Measurements from ENCODE around the gene C9orf40.

Gene C9orf40, protein sequence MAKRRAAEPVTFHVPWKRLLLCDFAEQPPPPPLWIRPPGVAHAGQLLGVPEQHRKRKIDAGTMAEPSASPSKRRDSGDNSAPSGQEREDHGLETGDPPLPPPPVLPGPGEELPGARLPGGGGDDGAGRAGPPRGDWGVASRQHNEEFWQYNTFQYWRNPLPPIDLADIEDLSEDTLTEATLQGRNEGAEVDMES

DNA sequence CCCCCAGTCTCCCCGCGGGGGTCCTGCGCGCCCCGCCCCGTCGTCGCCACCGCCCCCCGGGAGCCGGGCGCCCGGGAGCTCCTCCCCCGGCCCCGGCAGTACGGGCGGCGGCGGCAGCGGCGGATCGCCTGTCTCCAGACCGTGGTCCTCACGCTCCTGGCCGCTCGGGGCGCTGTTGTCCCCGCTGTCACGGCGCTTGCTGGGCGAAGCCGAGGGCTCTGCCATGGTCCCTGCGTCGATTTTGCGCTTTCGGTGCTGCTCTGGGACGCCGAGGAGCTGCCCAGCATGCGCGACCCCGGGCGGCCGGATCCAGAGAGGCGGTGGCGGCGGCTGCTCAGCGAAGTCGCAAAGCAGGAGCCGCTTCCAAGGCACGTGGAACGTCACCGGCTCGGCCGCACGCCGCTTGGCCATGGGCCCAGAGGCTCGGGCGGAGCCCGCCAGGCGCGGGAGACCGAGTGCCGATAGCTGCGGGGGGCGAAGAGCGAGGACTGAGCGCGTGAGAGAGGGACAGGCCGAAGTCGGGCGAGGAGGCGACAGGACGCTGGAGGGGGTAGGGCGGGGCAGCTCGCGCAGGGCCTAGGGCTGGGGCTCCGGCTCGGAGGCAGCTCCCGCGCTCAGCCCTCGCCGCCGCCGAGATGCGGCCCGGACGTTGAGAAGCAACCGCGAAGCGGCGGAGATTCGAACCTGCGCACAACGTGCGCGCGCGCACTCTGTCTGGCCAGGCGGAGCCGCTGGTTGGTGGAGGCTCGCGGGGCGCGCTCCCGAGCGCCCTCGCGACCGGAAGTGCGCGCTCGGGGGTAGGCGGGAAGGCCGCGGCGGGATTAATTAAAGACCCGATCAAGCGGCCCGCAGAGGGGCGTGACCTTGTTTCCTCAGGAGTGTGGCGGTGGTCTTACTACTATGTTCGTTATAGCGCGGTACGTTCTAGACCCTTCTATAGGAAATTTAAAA lies at the start of gene C9orf40:
TSS of gene C9orf40 (minus strand) at position 712 of the 951 bp plus-strand sequence. CDS start at position 411, 301 bp downstream.
- DNase-seq, result peak; percentile 88

DNA sequence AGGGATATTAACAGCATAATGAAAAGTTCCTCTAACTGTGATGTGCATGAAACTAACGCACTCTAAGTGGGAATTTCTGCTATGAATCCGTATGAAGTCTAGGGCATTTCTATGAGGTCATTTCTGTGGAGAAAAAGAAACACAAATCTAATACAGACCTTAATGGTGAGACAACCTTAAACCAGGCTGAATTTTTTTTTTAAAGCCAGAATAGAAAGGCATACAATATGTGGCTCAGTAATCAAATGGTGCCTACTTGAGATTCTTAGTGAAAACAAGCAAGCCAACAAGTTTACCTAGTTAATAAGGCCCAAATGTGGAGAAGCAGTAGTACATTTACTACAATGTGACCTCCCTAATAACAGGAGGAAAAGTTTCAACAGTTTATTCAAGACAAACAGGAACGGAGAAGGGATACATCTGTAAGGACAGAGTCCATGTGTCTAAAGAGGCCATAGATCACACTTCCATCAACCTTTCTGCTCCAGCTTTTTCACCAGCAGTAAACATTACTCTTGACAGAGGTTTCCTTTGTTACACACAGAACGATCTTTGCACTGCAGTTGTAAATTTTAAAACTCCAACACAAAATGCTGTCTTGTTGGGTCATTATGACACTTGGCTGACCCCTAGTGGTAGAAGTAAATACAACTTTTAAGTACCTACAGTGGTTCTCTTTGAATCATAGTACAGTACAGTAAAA lies 49.2 kb upstream of the C9orf40 start:
- DNase-seq, result peak; percentile 83

DNA sequence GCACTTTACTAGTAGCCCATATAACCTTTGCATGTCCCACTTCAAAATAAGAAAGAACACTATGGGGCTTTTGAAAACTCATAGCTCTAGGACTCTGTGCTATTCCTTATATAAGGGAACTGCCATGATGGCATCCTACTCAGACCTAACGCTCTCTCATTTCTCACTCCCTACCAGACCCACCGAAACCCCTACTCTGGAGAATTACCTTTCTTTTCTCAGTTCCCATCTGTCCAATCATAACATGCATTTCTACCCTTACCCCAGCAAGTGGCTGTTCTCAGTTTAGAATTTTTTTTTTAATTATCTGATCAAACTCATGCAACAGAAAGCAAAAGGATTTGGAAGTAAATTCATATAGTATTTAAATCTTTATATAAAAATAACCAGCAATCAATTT lies 48.1 kb upstream of the C9orf40 start:
- DNase-seq, result no peak

DNA sequence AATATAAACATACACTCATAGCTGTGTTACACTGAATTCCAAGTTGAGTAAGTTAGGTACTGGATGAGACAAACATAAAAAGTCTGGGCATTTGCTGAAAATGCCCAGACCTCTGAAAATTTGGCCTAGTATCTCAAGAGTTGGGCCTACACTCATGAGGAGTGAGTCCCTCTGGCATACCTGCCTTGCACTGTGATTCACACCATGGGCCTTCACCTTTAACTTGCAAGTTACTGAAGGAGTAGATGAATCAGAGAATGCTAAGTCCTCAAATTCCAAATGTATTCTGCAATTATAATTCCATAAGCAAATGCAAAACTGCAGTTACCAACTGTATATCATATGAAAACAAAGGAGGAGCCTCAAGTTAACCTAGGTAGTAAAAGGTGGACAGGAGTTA lies 32.3 kb upstream of the C9orf40 start:
- DNase-seq, result no peak

DNA sequence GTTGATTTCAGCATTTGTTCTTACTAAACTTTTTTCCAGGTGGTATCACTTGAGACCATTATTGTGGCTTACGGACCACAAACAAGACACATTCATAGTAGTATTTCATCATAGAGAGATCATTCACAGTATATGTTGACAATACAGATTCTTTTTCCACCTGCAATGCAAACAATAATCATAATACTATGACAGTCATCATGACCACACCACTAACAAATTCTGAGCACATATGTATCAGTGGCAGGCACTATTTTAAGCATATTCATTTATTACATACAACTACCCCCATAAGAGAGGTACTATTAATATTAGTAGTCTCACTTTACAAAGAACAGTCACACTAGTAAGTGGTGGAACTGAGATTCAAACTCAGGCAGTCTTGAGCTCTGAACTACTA lies 31.0 kb upstream of the C9orf40 start:
- no peak for DNase-seq

DNA sequence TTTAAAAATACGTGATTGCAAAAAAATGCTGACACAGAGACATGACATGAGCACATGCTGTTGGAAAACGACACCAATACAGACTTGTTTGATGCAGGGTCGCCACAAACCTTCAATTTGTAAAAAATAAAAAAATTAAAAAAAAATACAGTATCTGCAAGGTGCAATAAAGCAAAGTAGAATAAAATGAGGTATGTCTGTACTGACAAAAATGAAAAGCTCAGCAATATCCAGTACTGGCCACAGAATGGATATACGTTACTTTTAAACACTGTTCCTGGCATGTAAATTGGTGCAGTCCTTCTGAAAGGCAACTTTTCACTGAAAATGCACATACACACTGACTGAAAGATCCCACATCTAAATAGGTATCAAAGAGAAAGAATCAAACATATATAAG lies 27.1 kb upstream of the C9orf40 start:
- no peak for DNase-seq

DNA sequence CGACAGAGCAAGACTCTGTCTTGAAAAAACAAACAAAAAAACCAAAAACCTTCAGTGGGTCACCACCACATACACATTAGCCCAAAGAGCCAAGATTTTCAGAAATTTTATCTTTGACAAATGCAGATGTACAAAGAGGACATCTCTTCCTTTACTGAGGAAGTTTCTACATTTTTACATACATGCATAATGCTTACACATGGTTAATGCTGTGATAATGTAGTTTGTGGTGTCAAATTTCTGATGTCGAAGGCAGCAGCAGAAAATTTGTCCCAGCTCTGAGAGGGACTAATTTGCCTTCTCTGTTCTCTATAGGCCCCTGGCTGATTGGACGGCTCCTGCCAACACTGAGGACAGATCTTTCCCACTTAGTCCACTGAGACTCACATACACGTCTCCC lies 24.6 kb upstream of the C9orf40 start:
- no peak for DNase-seq

DNA sequence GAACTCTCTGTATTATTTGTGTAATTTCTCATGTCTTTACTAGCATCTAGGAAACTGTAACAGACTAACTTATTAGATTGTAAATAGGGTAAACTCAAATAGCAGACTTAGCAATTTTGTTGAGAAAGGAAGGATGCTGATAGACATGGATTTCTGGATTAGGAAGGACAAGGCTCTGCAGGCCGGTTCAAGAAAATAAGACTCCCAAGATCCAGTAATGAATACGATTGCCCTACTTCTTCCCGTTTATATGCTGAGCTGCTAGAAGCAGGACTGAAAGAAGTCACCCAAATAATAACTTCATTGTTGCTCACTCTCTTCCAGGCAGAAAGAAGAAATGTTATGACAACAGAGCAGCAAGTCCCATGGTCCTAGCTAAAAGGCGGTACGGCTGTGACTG lies 22.8 kb upstream of the C9orf40 start:
- DNase-seq, result no peak

DNA sequence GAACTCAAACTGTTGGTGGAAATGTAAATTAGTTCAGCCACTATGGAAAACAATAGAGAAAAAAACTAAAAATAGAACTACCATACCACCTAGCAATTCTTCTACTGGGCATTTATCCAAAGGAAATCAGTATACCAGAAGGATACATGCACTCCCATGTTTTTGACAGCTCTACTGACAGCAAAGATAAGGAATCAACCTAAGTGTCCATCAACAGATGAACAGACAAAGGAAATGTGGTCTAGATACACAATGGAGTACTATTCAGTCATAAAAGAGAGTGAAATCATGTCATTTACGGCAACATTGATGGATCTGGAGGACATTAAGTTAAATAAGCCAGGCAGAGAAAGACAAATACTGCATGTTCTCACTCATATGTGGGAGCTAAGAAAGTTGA lies 21.8 kb upstream of the C9orf40 start:
- no peak for DNase-seq

DNA sequence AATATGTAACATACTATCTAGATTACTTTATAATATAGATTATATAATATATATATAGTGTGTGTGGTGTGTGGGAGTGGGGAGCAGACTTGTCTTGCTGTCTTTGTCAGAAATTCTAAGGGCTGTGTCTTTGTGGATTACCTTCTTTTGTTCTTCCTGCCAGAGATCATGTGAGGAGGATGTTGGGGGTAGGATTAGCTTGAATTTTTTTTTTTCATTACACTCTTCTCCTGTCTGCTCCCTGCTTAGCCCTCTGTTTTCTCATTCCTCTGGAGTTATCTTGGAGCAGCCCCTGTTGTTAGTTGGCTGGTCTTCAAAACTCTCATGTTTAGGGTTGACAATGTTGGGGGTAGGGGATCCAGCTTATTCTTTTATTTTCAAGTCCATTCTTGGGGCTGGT lies 21.0 kb upstream of the C9orf40 start:
- DNase-seq, result no peak

DNA sequence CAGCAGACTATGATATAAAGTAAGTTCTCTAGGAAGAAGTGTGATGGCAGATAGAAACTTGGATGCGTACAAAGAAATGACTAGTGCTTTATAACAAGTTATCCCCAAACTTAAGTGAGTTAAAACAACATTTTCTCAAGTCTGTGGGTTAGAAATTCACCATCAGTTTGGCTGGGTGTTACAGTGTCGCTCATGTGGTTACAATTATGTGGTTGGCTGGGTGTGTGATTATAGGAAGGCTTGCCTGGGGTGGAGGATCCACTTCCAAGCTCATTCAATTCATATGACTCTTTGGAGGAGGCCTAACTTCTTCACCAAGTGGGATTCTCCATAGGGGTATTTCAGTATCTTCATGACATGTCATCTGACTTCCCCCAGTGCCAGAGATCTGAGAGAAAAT lies 10.3 kb upstream of the C9orf40 start:
- DNase-seq, result no peak

DNA sequence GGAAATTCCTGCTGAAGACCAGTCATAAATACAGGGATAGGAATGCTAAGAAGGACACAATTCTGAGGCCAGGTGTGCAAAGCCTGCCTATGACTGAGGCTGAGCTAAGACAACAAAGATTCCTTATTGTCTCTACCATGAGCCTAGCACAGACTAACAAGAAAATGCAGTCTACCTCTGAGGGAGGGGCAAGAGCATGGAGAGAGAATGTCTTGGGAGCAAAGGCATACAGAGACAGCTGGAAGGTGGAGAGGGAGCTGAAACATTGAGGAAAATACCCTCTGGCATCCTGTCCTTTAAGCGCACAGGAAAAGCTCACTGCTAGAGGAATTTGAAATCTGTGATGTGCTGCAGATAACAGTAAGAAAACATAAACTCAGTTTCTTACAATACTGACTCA lies 8.8 kb upstream of the C9orf40 start:
- DNase-seq, result no peak

DNA sequence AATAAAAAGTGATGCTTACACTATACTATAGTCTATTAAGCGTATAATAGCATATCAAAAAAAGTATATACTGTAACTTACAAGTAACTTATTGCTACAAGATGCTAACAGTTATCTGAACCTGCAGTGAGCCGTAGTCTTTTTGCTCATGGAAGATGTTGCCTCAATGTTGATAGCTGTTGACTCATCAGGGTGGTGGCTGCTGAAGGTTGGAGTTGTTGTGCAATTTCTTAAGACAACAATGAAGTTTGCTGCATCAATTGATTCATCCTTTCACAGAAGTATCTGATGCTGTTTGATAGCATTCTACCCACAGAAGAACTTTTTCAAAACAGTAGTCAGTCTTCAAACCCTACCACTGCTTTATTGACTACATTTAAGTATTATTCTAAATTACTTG lies 7.8 kb upstream of the C9orf40 start:
- no peak for DNase-seq

DNA sequence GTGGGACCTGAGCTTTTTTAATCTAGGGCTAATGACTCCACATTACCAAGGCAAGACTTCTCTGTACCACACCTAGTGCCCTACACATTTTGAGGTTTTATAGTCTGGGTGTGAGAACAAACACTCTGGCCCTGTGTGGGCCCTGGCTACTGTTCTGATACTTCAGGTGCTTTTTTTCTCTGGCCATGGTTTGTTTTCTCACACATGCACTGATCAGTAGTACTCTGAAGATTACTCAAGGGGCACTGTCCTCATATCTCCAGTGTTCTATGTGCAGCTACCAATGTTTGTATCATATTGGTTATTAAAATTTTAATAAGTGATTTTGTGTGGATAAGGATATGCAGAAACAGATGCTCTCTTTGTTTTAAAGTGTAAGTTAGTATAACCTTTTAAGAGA lies 5.9 kb upstream of the C9orf40 start:
- DNase-seq, result no peak

DNA sequence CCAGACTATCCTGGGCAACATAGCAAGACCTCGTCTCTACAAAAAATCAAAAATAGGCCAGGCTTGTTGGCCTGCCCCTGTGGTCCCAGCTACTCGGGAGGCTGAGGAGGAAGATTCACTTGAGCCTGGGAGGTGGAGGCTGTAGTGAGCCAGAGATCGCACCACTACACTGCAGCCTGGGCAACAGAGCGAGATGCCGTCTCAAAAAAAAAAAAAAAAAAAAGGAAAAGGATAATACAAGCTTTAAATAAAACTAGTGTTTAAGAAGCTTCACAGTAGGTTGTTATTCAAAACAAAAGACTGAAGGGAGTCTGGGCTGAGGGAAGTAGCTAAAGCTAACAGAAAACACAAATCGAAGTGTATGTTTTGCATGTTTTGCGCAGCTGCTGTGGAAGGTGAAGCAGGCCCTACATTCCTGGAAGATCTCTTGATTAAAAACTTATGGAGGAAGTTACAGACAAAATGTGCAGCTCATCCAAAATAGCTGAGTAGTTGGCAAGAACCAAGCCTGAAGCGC lies 581 bp upstream of the C9orf40 start:
- DNase-seq, result peak; percentile 12

DNA sequence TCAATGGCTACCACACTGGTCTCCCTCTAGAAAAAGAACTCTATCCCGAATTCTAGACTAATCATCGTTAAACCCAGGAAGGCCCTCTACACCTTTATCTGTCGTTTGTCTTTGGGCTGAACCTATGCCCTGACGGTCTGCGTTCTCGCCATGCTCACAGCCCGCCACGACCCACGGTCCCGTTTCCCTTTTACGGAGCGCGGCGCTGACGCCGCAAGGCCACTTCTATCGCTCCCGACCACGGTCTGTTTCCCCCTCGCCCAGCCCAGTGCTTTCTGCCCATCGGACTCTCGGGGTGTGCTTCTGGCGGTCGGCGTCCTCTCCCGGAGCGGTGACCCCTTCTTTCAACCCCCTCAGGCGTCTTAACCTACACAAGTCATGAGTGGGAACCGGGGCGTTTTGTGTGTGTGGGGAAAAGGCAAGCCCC lies 974 bp downstream of the C9orf40 start:
- peak; percentile 33 for DNase-seq

DNA sequence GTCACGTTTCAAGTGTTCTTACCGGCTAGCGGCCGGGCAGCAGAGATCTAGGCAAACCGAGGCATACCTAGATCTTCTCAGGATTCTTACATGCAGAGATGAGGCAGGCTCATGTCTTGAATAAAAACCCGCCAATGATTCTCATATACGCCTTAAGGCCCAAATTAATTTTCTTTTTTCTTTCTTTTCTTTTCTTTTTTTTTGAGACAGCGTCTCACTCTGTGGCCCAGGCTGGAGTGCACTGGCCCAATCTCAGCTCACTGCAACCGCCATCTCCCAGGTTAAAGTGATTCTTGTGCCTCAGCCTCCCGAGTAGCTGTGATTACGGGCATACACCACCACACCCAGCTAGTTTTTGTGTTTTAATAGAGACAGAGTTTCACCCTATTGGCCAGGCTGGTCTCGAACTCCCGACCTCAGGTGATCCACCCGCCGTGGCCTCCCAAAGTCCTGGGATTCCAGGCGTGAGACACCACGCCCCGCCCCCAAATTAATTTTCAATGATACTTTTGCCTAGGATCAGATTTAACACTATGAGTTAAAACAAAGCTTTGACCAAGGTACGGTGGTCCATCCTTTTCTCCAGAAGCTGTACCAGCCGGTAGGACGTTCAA lies 1.5 kb downstream of the C9orf40 start:
- DNase-seq, result no peak

DNA sequence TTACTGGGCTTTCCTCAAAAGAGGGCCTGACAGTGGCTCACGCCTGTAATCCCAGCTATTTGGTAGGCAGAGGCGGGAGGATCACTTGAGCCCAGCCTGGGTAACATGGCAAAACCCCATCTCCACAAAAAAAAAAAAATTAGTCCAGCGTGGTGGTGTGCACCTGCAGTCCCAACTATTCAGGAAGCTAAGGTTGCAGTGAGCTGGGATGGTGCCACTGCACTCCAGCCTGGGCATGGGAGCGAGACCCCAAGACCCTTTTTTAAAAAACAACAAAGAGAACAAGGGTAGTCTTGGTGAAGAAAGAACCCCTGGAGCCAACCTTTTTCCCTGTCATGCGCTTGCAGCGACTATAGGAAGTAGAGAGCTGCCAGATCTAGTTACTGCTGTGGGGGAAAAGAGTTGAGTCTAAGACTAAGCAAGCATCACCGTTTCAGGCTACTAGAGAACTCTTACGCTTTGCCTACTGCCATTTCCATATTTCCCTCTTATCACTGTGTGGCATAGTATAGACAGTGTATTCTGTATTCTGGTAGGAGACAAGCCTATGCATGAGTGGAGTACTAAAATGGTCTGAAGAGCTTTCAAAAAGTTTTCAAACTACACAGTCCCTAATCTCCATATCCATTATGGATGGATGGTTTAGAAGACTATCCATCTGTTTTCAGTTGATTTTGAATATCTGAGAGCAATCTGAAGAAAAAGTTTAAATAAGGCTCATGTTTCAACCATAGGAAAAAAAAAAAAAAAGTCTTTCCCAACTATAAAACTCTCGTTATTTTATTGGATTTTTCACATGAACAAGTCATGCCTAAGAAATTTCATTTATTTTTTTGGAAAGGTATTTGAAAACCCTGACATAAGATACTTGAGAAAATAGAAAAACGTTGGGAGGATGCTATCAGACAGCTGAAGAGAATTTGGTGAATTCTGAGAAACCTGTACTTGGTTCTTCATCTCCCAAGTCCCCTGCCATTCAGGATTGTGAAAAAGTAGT lies 2.6 kb downstream of the C9orf40 start:
- no peak for DNase-seq

DNA sequence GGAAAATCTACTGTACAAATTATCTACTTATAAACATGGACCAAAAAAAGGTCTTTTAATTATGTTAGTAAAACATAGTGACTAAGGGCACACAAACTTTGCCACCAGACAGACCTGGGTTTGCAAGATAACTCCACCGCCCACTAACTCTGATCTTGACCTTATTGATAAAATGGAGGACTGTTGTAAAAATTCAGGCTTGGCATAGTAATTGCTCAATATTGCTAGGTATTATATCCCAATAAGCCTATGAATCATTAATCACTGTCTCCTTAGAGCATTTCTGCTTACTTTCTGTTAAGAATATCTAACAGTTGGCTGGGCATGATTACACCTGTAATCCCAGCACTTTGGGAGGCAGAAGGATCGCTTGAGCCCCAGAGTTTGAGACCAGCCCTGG lies 3.8 kb downstream of the C9orf40 start:
- no peak for DNase-seq

DNA sequence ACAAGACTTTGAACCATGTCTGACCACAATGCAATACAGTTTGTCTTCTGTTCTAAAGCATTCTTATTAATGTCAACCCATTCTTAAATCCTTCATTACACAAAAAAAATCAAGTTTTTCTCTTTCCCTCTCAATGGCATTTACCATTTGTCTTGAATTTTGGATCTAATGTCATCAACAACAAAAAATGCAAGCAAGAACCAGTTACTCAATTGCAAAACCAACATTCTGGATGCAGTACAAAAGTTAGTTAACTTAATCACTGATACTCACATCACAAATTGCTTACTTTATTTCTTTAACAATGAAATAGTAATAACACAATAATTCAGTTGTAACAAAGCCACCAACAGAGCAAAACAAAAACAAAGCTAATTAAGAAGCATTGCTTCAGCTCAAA lies 6.0 kb downstream of the C9orf40 start:
- no peak for DNase-seq

DNA sequence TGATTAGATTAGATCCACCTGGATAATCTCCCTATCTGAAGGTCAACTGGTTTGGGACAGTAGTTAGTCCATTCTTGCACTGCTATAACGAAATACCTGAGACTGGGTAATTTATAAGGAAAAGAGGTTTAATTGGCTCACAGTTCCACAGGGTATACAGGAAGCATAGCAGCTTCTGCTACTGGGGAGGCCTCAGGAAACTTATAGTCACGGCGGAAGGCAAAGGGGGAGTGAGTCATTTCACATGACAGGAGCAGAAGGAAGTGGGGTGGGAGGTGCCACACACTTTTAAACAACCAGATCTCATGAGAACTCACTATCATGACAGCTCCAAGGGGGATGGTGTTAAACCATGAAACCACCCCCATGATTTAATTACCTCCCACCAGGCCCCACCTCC lies 9.9 kb downstream of the C9orf40 start:
- no peak for DNase-seq

DNA sequence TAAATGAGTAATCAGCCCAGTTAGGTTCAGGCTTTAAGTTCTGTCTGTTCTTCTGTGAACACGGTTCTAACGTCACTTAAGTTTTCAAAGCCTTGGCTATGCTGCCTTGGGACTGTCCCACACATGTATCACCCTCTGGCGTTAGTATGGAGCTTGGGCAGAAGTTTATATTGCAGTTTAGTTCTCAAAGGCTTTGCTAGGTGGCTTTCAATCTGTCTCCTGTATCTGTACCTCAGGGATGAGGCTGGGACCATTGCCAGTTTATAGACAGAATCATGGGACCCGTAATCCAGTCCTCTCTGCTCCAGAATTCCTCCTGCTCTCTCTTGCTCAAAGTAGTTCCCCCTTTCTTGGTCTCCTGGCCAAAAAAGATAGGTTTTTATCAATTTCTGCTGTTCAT lies 12.1 kb downstream of the C9orf40 start:
- no peak for DNase-seq

Measured in midbrain (tissue), 1 donor.